T-helper 2 cell treated with Interferon-gamma antibody and Interleukin-4, amounts not matched to agents 100 ng/mL and 5 ng/mL, for 36 hours (primary cell): Measurements from ENCODE around the gene CRACR2A. TPM values are rescaled to one million over a fixed set of nuclear protein-coding genes. Genes with fewer than 3 reads are reported as not detected.

Source experiments
- intact Hi-C: fragments of 100-400 bp; cut with micrococcal nuclease; formaldehyde crosslinking; loops from one replicate; pipeline ENCODE4 v1.15.1; 2023
- total RNA-seq: library from RNA; stranded (reverse); gene quantifications from 2 replicates; pipeline ENCODE4 v1.2.3, GENCODE V29; 2022

The CRACR2A gene, protein sequence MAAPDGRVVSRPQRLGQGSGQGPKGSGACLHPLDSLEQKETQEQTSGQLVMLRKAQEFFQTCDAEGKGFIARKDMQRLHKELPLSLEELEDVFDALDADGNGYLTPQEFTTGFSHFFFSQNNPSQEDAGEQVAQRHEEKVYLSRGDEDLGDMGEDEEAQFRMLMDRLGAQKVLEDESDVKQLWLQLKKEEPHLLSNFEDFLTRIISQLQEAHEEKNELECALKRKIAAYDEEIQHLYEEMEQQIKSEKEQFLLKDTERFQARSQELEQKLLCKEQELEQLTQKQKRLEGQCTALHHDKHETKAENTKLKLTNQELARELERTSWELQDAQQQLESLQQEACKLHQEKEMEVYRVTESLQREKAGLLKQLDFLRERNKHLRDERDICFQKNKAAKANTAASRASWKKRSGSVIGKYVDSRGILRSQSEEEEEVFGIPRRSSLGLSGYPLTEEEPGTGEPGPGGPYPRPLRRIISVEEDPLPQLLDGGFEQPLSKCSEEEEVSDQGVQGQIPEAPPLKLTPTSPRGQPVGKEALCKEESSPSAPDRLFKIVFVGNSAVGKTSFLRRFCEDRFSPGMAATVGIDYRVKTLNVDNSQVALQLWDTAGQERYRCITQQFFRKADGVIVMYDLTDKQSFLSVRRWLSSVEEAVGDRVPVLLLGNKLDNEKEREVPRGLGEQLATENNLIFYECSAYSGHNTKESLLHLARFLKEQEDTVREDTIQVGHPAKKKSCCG
- total RNA-seq: 36.5 and 39.2 TPM in 2 replicates

DNA sequence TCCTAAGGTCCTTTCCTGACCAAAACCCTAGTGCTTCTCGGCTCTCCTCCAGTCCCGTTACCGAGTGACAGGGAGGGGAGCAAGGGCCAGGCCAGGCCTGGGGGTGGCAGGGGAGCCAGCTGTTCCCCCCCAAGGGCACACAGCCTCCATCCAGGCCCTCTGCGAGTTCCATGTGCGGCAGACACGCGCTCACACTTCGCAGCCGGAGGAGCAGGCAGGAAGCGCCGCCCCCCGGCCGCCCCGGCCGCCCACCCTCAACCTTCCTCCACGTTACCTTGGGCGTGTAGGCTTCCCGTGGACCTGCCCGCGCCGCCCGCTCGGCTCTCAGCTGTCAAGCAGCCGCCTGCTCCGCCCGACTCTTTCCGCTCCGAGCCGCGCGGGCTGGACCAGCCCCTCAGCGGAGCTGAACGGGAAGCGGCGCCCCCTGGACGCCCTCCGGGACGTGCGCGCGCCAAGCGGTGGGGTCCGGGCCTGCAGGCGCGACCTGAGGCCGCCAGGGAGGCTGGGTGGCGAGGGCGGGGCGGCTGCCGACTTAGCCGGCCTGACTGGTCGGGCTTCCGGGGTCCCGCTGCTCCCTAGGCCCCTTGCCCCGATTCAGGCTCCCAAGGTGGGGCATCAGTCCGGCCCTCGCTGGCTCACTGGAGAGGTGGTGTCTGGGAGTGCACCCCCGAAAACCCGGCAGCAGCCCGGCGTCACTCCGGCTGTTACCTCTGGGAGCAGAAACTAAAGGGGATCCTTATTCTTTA is at the start of gene CRACR2A:
Gene CRACR2A (minus strand): TSS at position 369 of the 746 bp plus-strand sequence. CDS start 56,110 bp downstream, outside the sequence.
- intact Hi-C loops: loop anchor here (1.0 to 5.0 kb wide), 3 partner anchors 25 to 120 kb away; partner anchors contain the start of gene PARP11

DNA sequence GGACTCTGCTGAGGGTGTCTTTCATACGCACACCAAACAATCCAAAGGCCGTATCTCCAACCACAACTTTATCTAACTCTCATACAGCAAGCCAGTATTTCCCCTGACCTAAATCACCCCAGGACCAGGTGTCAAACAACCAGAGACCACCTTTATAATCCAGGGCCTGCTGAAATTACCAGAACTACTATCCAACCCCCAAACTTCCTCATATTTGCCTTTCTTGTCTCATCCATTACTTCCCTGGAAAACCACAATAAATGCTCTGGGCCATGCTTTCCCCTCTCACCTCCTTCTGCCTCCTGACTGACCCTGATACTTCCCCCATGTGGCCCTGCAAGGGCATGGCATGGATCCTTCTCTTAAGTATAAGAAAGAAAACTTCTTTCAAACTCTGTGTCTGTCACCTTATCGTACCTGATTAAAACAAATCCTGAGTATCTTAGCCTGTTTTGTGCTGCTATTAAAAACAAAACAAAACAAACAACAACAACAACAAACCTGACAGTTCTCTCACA is 44.7 kb upstream of the CRACR2A start:
- intact Hi-C loops: no loop called here

DNA sequence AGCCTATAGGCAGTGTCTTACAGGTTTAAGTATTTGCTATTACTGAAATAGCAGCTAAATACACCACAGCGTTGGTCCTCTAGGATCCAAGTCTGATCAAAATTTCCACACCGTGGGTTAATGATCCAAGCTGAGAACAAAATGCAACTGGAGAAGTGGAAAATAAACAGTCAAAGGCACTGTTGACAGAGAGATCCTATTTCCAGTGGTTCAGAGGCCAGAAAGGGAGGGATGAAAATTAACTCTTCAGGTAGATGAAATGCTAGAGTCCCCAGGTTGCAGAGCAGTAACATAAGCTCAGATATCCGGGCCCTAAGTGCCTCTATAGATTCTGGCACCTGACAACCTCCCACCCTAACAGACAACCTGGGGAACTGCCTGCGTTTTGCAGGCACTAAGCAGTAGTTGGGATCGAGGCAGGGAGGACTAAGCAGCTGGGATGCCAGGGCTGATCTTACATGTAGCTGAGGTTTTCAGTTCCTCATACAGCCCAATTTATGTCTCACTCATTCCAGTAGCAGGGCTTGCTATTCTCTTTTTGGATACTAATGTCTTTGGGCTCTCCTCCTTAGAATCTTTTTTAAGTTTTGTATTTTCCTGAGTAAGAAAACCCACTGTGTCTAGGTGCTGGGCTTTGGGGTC is 42.7 kb upstream of the CRACR2A start:
- intact Hi-C loops: no loop called here

DNA sequence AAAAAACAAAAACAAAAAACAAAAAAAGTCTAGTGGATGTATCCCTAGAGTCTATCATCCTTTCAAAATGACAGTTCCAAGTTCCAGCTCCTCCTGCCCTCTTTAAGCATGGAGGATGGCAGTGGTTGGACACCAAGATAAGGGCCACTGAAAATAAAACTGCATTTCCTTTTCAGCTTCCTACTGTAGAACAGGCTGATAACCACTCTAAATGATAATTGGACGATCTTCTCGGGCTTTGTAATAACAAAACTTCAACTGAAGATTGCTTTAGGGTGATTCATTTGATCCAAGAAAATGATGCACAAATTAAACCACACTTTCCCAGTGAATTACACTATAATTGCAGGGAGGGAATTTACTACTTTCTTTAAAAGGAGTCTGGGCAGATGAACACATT is 42.2 kb upstream of the CRACR2A start:
- intact Hi-C loops: no loop called here

DNA sequence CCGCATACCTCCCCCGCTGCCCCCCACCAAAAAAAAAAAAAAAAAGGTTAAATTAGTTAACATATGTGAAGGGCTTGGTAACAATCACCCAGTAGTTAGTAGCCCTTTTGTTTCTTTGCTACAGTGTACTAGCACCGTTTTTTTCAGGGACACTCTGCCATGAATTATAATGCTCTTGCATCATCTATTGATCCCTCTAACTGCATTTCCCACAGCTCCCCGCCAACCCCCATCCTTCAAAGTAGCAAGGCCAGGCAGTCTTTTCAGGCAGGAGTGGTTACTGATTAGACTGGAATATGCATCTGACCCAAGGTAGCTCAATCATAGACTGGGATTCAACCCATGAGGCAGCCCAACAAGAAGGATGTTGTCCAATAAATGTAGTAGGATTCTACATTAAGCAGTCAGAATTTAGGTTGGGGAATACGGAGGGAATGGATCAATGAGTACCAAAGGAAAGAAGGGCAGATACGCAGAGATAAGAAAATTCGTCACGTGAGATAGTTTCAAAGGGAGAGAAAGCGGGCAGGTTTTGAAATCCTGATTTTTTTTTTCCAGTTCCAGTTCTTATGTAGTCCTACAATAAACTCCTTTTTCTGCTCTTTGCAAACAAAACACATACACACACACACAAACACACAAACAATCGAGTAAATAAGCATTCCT is 39.8 kb upstream of the CRACR2A start:
- intact Hi-C loops: no loop called here

DNA sequence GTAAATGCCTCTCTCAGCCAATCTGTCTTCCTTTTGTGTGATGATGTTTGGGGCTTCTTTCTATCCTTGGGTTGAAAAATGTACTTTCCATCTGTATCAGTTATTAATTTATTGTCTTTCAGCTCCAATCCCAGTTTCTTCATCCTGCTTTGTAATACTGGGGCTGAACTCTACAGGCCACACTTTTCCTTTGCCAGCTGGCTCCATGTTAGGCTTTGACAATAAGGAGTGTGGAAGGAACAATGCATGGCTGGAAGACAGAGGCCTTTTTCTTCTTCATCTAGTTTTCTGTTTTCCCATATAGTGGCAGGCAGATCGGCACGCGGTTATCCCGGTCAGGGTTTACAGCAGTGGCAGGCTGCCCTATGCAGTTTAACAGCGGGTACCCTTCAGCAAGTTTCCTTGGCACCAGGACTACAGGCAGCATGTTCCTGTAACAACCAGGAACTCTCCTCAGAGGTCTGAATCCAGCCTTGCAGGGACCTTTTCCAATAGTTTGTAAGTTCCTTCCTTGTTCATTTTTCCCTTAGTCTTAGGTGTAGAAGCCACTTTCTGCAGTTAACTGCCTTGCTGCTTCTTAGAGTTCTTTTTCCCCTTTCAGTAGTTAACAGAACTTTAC is 38.5 kb upstream of the CRACR2A start:
- intact Hi-C loops: no loop called here

DNA sequence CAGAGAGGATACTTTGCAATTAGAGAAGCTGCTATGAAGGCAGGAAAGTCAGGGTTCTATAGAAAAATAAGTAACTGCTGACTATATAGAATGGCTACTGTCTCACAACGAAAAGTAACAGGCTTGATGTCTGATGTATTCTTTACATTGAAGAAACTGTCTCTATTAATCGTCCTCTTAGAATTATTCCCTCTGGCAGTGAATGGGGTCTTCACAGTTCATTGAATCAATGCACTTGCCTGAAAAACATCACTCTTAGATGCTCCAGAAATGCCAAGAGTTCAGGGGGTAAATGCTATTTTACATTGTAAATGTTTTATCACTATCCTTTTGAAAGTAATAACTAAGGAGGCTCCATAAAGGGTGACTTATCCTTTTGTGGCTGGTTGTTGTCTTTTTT is 37.7 kb upstream of the CRACR2A start:
- intact Hi-C loops: no loop called here

DNA sequence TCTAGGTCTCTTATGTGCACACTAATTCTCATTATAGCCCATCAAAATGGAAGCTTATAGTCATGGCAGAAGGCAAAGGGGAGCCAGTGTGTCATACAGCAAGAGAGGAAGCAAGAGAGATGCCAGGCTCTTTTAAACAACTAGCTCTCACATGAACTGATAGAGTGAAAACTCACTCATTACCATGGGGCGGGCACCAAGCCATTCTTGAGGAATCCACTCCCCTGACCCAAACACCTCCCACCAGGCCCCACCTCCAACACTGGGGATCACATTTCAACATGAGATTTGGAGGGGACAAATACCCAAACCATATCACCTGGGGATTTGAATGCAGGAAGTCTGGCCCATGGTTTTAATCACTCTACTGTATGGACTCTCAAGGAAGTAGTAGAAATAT is 36.9 kb upstream of the CRACR2A start:
- intact Hi-C loops: no loop called here

DNA sequence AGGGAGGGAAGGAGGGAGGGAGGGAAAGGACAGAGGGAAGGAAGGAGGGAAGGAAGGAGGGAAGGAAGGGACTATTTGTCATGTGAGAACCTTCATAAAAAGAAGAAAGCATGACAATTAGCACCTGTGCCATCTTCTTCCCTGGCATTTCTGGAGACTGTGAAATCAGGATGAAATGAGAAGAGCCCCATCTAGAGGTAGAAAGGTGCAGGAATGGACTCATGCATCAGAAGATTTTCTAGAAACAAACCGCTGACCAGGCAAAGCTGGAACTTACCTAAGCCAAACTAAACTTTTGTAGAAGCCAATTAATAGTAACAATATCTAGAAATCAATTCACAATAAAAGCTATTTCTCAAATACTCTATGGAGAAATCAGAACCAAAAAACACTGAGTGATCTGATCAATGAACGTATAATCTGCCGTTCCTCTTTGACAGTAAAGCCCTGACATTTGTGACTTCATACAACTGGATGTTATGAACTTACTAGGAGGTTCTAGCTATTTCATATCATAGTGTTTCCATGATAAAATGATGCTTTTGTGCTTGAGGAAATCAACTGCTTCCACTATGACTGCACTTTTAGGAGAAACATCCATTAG is 24.4 kb upstream of the CRACR2A start:
- intact Hi-C loops: loop anchor here (1.0 to 5.0 kb wide), 2 partner anchors 120 to 477 kb away; no protein-coding TSS in a partner anchor

DNA sequence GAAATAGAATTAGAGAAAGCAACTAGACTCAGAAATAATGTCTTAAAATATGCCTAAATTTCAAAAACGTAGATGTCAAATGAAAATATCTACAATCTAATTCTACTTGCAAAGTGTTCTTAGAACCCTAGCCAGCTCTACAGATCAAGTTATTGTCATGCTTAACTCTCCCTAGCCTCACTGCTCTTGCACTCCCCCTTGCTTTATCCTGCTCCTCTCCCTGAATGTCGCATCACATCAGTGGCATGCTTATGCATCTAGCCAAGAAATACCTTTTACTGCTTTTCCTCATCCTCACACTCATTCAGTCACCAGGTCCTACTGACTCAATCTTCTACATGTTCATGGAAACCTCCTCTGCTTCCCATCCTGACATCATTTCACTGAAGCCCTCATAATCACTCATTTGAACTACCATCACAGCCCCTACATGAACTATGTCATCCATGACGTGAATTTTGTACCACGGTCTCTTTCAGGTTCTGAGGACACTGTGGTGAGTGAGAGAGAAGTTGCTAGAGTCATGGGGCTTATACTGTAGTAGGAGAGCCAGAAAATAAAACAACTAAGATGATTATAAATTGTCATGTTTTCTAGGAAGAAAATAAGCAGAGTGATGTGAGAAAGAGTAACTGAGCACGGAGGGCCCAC is 22.6 kb upstream of the CRACR2A start:
- intact Hi-C loops: loop anchor here (5.0 kb wide), 1 partner anchor 118 kb away; no protein-coding TSS in a partner anchor

DNA sequence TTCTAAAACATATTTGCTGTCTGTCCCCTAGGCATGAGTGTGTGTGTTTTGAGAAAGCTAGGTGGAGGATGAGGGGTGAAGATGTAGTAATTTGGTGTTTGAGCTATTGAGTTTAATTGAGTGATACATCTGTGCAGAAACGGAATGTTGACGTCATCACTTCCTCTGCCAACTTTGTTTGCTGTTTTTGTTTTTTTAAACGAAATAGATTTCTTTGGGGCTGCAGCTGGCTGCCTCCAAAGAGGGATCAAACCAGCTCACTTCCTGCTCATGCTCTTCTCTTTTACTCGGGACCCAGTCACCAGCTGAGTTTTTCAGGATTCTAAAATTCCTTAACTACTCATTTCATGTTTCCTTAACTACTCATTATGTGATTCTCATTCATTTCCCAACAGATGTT is 19.5 kb upstream of the CRACR2A start:
- intact Hi-C loops: no loop called here

DNA sequence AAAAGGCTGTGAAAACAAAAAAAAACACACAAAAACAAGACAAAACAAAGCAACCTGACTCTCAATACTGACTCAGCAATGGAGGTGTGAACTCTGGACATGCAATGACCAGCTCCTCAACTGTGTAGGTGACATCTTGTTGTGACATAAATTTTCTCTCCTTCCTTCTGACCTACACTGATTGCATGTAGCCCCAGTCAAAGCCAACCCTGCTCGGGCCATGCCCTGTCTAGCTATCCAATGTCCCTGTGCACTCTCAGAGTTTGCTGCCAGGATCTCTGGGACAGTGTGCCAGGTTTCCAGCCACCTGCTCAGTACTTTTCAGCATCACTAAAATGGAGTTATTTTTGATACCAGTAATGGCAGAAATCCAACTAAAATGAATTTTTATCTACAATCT is 18.9 kb upstream of the CRACR2A start:
- intact Hi-C loops: no loop called here

DNA sequence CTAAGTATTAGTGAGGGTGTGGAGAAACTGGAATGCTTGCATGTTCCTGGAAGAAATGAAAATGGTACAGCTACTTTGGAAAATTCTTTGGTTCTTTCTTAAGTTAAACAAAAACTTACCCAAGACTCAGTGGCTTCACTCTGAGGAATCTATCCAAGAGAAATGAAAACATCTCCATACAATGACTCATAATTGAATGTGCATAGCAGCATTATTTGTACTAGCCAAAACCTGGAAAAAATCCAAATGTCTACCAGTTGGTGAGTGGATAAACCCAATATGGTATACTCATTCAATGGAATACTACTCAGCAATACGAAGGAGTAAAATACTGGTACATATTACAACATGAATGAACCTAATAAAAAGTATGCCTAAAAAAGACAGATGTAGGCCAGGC is 18.0 kb upstream of the CRACR2A start:
- intact Hi-C loops: no loop called here

DNA sequence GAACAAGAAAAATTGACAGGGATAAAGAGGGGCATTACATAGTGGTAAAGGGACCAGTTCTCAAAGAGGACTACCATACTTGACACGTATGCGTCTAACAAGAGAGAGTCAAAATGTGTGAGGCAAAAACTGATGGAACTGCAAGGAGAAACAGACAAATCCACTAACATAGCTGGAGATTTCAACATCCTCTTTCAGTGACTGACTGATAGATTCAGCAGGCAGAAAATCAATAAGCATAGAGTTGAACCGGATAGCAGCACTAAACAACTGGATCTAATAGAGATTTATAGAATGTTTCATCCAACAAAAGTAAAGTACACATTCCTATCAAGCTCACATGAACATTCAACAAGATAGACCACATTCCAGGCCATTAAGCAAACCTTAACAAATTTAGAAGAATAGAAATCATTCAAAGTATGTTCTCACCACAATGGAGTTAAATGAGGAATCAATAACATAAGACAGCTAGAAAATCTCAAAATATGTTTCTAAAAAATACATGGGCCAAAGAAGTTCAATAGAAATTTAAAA is 16.1 kb upstream of the CRACR2A start:
- intact Hi-C loops: no loop called here

DNA sequence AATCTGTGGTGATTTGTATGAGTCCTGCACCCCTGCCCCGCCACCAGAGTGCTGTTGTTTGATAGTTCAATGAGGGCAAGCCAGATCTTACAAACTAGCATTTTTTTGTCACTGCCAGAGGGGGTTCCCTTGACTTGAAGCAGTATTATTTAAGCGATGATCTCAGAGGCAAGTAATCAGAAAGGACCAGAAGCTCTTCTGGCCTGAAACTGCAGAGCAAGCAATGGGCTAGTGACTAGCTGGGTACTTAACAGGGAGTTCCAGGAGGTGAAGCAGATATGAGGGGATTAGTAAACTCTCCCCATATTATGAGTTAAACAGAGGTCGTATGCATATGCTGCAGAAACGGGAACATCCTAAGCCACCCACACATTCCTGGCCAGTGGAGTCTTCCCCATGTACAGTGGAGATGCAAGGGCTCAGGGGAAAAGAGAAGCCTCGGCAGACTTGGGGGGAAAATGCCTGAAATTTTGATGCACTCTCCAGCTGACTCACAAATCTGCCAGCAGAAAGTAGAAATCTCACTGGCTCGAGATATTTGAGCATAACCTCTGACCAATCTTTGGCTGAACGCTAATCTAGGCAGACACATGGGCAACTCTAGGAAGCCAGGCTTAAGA is 8.3 kb upstream of the CRACR2A start:
- intact Hi-C loops: no loop called here

DNA sequence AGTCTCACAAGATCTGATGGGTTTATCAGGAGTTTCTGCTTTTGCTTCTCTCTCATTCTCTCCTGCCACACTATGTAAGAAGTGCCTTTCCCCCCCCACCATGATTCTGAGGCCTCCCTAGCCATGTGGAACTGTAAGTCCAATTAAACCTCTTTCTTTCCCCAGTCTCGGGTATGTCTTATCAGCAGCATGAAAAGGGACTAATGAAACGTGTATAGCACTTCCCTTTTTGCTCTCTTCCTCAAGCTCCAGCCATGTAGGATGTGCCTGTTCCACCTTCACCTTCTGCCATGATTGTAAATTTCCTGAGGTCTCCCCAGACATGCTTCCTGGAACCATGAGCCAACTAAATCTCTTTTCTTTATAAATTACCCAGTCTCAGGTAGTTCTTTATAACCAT is 7.0 kb upstream of the CRACR2A start:
- intact Hi-C loops: no loop called here

DNA sequence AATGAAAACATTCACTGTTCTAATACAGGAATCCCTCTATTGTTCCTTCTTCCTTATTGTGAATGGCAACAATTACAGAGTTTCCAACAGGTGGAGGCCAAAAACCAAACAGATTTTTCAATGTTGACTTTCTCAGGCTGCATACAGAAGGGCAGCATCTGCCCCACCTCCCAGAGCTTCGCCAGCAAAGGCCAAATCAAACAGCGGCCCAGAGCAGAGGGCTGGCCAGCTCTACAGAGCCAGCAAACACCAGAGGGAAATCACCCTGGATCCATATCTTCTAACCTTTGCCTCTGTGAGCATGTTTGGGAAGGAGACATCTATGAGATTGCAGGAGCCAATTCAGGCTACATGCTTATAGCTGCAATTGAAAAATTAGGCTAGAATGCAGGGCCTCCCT is 4.4 kb upstream of the CRACR2A start:
- intact Hi-C loops: no loop called here

DNA sequence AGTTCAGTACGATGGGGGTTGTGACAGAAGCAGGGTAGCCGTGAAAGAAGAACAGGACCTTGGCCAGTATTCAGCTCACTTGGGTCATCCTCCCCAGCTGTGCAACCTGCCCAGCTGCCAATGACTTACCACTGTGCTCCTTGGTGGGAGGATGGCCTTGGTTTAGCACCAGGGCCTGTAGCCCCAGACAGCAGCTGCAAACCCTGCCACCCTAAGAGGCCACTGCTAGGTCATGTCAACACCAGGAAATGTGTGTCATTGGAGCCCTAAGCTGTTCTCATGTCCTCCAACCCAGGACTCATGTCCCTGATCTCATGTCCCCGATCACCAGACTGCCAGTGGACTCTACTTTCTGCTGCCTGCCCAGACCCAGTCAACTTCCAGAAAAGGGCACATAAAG is 3.0 kb upstream of the CRACR2A start:
- intact Hi-C loops: no loop called here
